Measurements from ENCODE around the gene OR2M4. TPM values are rescaled to one million over a fixed set of nuclear protein-coding genes. Genes with fewer than 3 reads are reported as not detected.
"Not testable (repeated sequence)": the region's sequence is repeated elsewhere in the genome, so short reads cannot be mapped to it uniquely, and the experiment has no call there.

Gene OR2M4
- total RNA-seq, 1 experiment from 2014 or later = 0.11 TPM

DNA sequence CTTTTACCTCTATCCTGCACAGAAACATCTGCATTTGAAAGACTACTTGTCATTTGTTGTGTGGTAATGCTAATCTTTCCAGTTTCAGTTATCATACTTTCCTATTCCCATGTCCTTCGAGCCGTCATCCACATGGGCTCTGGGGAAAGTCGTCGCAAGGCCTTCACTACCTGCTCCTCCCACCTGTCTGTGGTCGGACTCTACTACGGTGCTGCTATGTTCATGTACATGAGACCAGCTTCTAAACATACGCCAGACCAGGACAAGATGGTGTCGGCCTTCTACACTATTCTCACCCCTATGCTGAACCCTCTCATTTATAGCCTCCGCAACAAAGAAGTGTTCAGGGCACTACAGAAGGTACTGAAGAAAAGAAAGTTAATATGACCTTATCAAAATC, 8.3 kb downstream of the OR2M4 start:
- no peak overlapping the region for H3K4me3 ChIP-seq (ENCODE audit: low read depth, low read length, poor library complexity, severe bottlenecking)
- intact Hi-C loops (cut with micrococcal nuclease; ENCODE audit: unreplicated experiment) = no loop called here
- H3K36me3 ChIP-seq (ENCODE audit: insufficient read depth, low read length, poor library complexity, severe bottlenecking) = no peaks in the 10 kb centered on the region
- no peak overlapping the region for H3K27ac ChIP-seq (ENCODE audit: low read depth, low read length, poor library complexity, severe bottlenecking)
- BruUV-seq (replicated peaks) = no TSS peak
- no peaks in the 10 kb centered on the region for H3K4me1 ChIP-seq (ENCODE audit: insufficient read depth, low read length, poor library complexity, severe bottlenecking)
- ChIA-PET CTCF (no interaction called here), POLR2A (ENCODE audit: low non-redundant PET) (no interaction called here)
- H3K9me3 ChIP-seq (ENCODE audit: low read depth, low read length, poor library complexity, severe bottlenecking) = no peaks in the 10 kb centered on the region
- no peak for TF ChIP-seq EZH2 (IDR thresholded peaks at IDR 0.05; ENCODE audit: borderline replicate concordance, low read depth, low read length, poor library complexity, severe bottlenecking)
- TF ChIP-seq, protein P1, sequence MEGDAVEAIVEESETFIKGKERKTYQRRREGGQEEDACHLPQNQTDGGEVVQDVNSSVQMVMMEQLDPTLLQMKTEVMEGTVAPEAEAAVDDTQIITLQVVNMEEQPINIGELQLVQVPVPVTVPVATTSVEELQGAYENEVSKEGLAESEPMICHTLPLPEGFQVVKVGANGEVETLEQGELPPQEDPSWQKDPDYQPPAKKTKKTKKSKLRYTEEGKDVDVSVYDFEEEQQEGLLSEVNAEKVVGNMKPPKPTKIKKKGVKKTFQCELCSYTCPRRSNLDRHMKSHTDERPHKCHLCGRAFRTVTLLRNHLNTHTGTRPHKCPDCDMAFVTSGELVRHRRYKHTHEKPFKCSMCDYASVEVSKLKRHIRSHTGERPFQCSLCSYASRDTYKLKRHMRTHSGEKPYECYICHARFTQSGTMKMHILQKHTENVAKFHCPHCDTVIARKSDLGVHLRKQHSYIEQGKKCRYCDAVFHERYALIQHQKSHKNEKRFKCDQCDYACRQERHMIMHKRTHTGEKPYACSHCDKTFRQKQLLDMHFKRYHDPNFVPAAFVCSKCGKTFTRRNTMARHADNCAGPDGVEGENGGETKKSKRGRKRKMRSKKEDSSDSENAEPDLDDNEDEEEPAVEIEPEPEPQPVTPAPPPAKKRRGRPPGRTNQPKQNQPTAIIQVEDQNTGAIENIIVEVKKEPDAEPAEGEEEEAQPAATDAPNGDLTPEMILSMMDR (conservative IDR thresholded peaks at IDR 0.05; ENCODE audit: low read depth, low read length) = no peak
- DNase-seq (ENCODE audit: low spot score) = no peak
- H3K27me3 ChIP-seq (replicated peaks; ENCODE audit: insufficient read depth, low read depth, low read length, poor library complexity) = no peaks in the 10 kb centered on the region

DNA sequence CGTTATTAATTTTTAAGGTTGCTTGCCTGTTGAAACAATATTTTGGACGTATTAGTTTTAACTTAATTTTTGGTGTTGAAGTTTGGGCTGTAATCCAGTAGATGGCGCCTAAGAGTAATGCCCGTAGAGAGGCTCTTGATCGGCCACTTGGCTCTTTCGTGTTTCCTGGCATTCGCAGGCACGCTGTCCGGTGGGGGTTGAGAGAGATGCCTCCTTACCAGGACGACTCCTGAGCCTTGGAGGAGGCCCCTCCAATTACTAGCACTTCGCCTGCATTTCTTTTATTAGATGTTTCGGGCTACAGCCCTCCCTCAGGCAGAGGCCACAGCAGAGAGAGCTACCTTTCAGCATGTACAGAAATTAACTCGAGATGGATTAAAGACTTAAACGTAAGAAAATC, 12.0 kb downstream of the OR2M4 start:
- peak; percentile 61 for DNase-seq (ENCODE audit: low spot score)
- no peaks in the 10 kb centered on the region for H3K9me3 ChIP-seq (ENCODE audit: low read depth, low read length, poor library complexity, severe bottlenecking)
- no TSS peak for BruUV-seq (replicated peaks)
- H3K27ac ChIP-seq (ENCODE audit: low read depth, low read length, poor library complexity, severe bottlenecking) = no peak overlapping the region
- POLR2A ChIA-PET (ENCODE audit: low non-redundant PET) = no interaction called here
- CTCF ChIA-PET = interaction anchor here (0.6 kb wide), 1 partner anchor 369 kb away, joined by 3 read pairs; no protein-coding TSS in a partner anchor
- intact Hi-C loops (cut with micrococcal nuclease; ENCODE audit: unreplicated experiment) = loop anchor here (10.0 kb wide), 1 partner anchor 372 kb away; no protein-coding TSS in a partner anchor
- no peaks in the 10 kb centered on the region for H3K27me3 ChIP-seq (replicated peaks; ENCODE audit: insufficient read depth, low read depth, low read length, poor library complexity)
- no peak overlapping the region for H3K4me3 ChIP-seq (ENCODE audit: low read depth, low read length, poor library complexity, severe bottlenecking)
- no peak for TF ChIP-seq EZH2 (IDR thresholded peaks at IDR 0.05; ENCODE audit: borderline replicate concordance, low read depth, low read length, poor library complexity, severe bottlenecking)
- TF ChIP-seq, protein P1 (conservative IDR thresholded peaks at IDR 0.05; ENCODE audit: low read depth, low read length) = peak; percentile 84
- H3K4me1 ChIP-seq (ENCODE audit: insufficient read depth, low read length, poor library complexity, severe bottlenecking) = no peaks in the 10 kb centered on the region
- no peaks in the 10 kb centered on the region for H3K36me3 ChIP-seq (ENCODE audit: insufficient read depth, low read length, poor library complexity, severe bottlenecking)

DNA sequence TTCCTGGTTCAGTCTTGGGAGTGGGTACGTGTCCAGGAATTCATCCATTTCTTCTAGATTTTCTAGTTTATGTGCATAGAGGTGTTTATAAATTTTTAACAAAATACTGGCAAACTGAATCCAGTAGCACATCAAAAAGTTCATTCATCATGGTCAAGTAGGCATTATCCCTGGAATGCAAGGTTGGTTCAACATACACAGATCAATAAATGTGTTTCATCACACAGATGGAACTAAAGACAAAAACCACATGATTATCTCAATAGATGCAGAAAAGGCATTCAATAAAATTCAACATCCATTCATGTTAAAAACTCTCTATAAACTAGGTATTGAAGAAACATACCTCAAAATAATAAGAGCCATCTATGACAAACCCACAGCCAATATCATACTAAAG, 28.1 kb downstream of the OR2M4 start:
- H3K9me3 ChIP-seq (ENCODE audit: low read depth, low read length, poor library complexity, severe bottlenecking); DNase-seq (ENCODE audit: low spot score); H3K27me3 ChIP-seq (replicated peaks; ENCODE audit: insufficient read depth, low read depth, low read length, poor library complexity); H3K36me3 ChIP-seq (ENCODE audit: insufficient read depth, low read length, poor library complexity, severe bottlenecking); H3K4me3 ChIP-seq (ENCODE audit: low read depth, low read length, poor library complexity, severe bottlenecking); CTCF ChIA-PET; POLR2A ChIA-PET (ENCODE audit: low non-redundant PET); H3K4me1 ChIP-seq (ENCODE audit: insufficient read depth, low read length, poor library complexity, severe bottlenecking); intact Hi-C loops (cut with micrococcal nuclease; ENCODE audit: unreplicated experiment); H3K27ac ChIP-seq (ENCODE audit: low read depth, low read length, poor library complexity, severe bottlenecking); BruUV-seq (replicated peaks): not testable (repeated sequence)

DNA sequence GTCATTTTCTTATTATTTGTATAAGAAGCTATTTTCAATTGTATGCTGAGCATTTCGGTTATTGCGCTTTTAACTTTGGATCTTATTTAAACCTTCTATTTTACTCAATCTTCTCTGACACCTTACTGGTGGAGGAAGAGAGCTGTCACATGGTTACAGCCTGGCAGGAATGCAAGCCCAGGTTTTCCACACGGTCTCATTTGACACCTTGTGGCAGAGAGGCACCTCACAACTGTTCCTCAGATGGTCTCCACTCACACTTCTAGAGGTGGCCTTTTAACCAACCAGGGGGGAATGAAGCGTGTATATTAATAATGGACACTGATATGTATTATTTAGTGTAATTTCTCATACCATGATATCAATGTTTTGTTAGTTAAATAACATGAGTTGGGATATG, 37.0 kb downstream of the OR2M4 start:
- Histone ChIP-seq H3K27me3 (replicated peaks; ENCODE audit: insufficient read depth, low read depth, low read length, poor library complexity) (no peaks in the 10 kb centered on the region), H3K27ac (ENCODE audit: low read depth, low read length, poor library complexity, severe bottlenecking) (no peak overlapping the region), H3K36me3 (ENCODE audit: insufficient read depth, low read length, poor library complexity, severe bottlenecking) (no peaks in the 10 kb centered on the region), H3K9me3 (ENCODE audit: low read depth, low read length, poor library complexity, severe bottlenecking) (no peaks in the 10 kb centered on the region), H3K4me3 (ENCODE audit: low read depth, low read length, poor library complexity, severe bottlenecking) (no peak overlapping the region), H3K4me1 (ENCODE audit: insufficient read depth, low read length, poor library complexity, severe bottlenecking) (no peaks in the 10 kb centered on the region)
- intact Hi-C loops (cut with micrococcal nuclease; ENCODE audit: unreplicated experiment) = no loop called here
- CTCF ChIA-PET = no interaction called here
- TF ChIP-seq EZH2 (IDR thresholded peaks at IDR 0.05; ENCODE audit: borderline replicate concordance, low read depth, low read length, poor library complexity, severe bottlenecking) = no peak
- TF ChIP-seq, protein P1 (conservative IDR thresholded peaks at IDR 0.05; ENCODE audit: low read depth, low read length) = no peak
- no peak for DNase-seq (ENCODE audit: low spot score)
- no TSS peak for BruUV-seq (replicated peaks)
- POLR2A ChIA-PET (ENCODE audit: low non-redundant PET) = no interaction called here

DNA sequence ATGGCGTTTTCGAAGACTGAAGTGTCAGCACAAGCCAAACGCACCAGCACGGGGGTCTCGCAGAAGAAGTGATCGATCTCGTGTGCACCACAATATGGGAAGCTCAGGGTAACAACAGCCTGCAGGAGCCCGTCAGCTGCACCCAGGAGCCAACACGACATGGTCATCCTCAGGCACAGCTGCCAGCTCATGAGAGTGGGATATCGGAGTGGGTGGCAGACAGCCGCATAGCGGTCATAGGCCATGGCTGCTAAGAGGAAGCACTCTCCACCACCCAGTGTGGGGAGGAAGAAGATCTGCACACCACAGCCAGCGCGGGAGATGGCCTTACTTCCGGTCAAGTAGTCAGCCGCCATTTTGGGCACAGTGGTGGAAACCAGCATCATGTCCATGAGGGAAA, 42.0 kb downstream of the OR2M4 start:
- H3K4me3 ChIP-seq (ENCODE audit: low read depth, low read length, poor library complexity, severe bottlenecking); DNase-seq (ENCODE audit: low spot score); intact Hi-C loops (cut with micrococcal nuclease; ENCODE audit: unreplicated experiment); H3K4me1 ChIP-seq (ENCODE audit: insufficient read depth, low read length, poor library complexity, severe bottlenecking); H3K9me3 ChIP-seq (ENCODE audit: low read depth, low read length, poor library complexity, severe bottlenecking); H3K27ac ChIP-seq (ENCODE audit: low read depth, low read length, poor library complexity, severe bottlenecking); H3K36me3 ChIP-seq (ENCODE audit: insufficient read depth, low read length, poor library complexity, severe bottlenecking); CTCF ChIA-PET; BruUV-seq (replicated peaks); H3K27me3 ChIP-seq (replicated peaks; ENCODE audit: insufficient read depth, low read depth, low read length, poor library complexity); POLR2A ChIA-PET (ENCODE audit: low non-redundant PET): not testable (repeated sequence)
